Activated naive CD4-positive, alpha-beta T cell treated with anti-CD3 and anti-CD28 coated beads, Interleukin-2, amount 10 ng/mL, durations not matched to agents 7 days and 5 days (primary cell): ENCODE results near the gene SULT1C3.

Experiments
- CTCF ChIA-PET: fragments of 350-600 bp; sonication (Branson Sonifier 250); formaldehyde crosslinking; loops from one replicate; lab custom pipeline; 2021; ENCODE audit warnings: antibody characterized with exemption; lab: Charles Lee
- DNase-seq: peaks from one replicate; pipeline ENCODE4 v3.0.0-alpha.2; 2020
- H3K27ac Mint-ChIP-seq: one replicate; pipeline ENCODE4 v1.8.0; 2021; ENCODE audit warnings: mild to moderate bottlenecking, moderate library complexity, mixed read lengths
- H3K27me3 Mint-ChIP-seq: one replicate; pipeline ENCODE4 v1.8.0; 2021; ENCODE audit warnings: mild to moderate bottlenecking, mixed read lengths
- H3K36me3 Mint-ChIP-seq: one replicate; pipeline ENCODE4 v1.8.0; 2021; ENCODE audit warnings: mixed read lengths
- H3K4me1 Mint-ChIP-seq: one replicate; pipeline ENCODE4 v1.8.0; 2021; ENCODE audit warnings: mixed read lengths
- H3K4me3 Mint-ChIP-seq: one replicate; pipeline ENCODE4 v1.8.0; 2021; ENCODE audit warnings: mild to moderate bottlenecking, moderate library complexity, mixed read lengths
- H3K9me3 Mint-ChIP-seq: one replicate; pipeline ENCODE4 v1.8.0; 2021; ENCODE audit warnings: mixed read lengths

Gene SULT1C3

DNA sequence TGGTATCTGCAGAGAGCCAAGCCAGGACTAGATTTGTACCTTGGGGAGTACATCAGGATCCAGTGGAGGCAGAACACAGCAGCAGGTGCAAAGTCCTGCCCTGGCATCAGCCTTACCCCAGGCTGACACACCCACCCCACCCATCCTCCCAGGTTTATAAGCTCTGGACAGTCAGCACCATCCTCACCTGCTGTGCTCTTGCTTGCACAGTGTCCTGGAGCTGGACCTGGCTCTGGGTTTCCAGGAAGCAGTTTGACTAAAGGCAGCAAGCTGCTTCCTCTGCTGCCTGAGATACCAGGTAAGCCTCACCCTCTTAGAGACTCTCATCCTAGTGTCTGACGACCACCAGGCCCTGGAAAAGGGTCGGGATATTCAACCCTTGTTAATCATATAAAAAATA is at the start of gene SULT1C3:
TSS of gene SULT1C3 (plus strand) at position 183 of the 400 bp plus-strand sequence. CDS start 7,227 bp downstream, outside the sequence.
- H3K36me3 Mint-ChIP-seq, result no peaks in the 10 kb centered on the region
- no peak within 1 kb of the TSS for H3K27ac Mint-ChIP-seq
- no peak within 1 kb of the TSS for H3K4me3 Mint-ChIP-seq
- peaks cover 7% of the 10 kb centered on the region for H3K9me3 Mint-ChIP-seq
- no peaks in the 10 kb centered on the region for H3K27me3 Mint-ChIP-seq
- DNase-seq, result no peak
- CTCF ChIA-PET, result no interaction called here
- H3K4me1 Mint-ChIP-seq, result no peaks in the 10 kb centered on the region

DNA sequence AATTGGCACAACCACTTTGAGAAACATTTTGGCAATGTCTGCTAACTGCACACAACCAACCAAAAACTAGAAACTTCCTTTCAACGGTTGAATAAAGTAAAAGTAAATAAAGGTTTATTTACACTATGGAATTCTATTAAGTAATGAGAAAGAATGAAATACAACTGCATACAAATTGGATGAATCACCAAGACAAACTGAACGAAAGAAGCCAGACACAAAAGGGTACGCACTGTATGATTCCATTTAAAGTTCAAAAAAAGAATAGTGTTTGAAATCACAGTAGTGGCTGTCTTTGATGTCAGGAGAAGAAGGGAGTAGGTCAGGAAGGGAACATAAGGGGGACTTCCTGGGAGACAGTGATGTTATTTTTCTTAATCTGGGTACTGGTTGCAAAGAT is 46.5 kb upstream of the SULT1C3 start:
- Mint-ChIP-seq H3K36me3 (no peaks in the 10 kb centered on the region), H3K27me3 (no peaks in the 10 kb centered on the region), H3K4me3 (no peak overlapping the region), H3K4me1 (no peaks in the 10 kb centered on the region), H3K27ac (no peak overlapping the region), H3K9me3 (no peaks in the 10 kb centered on the region)
- CTCF ChIA-PET, result interaction anchor here (1.4 kb wide), 1 partner anchor 10 kb away, joined by 5 read pairs; no protein-coding TSS in a partner anchor
- no peak for DNase-seq

DNA sequence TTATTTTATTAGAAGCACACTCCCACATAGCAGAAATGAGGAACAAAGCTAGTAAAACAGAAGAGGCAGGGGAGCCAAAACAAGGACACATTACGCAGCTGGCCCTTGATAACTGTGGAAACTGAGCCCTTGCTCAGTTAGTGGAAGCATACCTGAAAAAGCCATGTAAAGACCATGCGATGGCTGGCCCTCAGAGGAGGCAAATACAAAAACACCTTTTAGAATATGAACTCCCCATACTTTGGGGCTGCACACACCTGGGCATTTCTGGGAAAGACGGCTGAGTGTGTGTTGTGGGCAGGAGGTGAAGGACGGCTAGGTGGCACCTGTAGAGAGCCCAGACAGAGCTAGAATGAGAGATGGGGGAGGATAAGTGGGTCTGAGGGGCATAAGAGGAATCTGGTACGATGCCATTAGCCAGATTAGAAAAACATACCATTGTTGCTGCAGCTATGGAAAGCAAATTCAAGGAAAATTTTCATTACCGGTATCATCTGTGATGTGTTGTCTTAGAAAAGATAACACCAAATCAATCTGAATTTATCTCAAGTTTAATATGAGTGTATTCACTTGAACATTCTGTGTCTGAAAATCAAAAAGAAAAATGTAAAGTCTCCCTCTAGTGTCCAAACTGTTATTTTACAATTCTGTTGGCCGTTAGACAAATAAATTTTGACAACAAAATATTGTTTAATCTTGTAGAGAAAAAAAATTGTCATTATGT is 45.2 kb upstream of the SULT1C3 start:
- CTCF ChIA-PET, result interaction anchor here (1.0 to 1.4 kb wide), 3 partner anchors 11 to 389 kb away, joined by 3 to 5 read pairs (median 4); no protein-coding TSS in a partner anchor
- Mint-ChIP-seq H3K27ac (no peak overlapping the region), H3K4me1 (no peaks in the 10 kb centered on the region), H3K36me3 (no peaks in the 10 kb centered on the region), H3K4me3 (no peak overlapping the region), H3K9me3 (no peaks in the 10 kb centered on the region), H3K27me3 (no peaks in the 10 kb centered on the region)
- DNase-seq, result no peak

DNA sequence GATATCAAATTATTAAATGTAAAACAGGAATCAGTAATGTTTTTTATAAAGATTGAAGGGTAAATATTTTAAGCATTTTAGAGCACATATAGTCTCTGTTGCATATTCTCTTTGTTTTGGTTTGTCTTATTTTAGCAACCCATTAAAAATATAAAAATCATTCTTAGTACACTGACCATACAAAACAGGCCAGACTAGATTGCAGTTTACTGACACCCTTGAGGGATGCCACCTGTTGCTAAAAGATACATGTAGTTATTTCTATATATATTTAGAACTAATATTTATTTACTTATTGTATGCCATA is 44.7 kb upstream of the SULT1C3 start:
- no peak overlapping the region for H3K4me3 Mint-ChIP-seq
- no peaks in the 10 kb centered on the region for H3K9me3 Mint-ChIP-seq
- no peaks in the 10 kb centered on the region for H3K27me3 Mint-ChIP-seq
- H3K27ac Mint-ChIP-seq, result no peak overlapping the region
- DNase-seq, result no peak
- no peaks in the 10 kb centered on the region for H3K36me3 Mint-ChIP-seq
- no peaks in the 10 kb centered on the region for H3K4me1 Mint-ChIP-seq
- CTCF ChIA-PET, result interaction anchor here (1.0 to 1.4 kb wide), 2 partner anchors 256 to 389 kb away, joined by 3 to 4 read pairs; no protein-coding TSS in a partner anchor

DNA sequence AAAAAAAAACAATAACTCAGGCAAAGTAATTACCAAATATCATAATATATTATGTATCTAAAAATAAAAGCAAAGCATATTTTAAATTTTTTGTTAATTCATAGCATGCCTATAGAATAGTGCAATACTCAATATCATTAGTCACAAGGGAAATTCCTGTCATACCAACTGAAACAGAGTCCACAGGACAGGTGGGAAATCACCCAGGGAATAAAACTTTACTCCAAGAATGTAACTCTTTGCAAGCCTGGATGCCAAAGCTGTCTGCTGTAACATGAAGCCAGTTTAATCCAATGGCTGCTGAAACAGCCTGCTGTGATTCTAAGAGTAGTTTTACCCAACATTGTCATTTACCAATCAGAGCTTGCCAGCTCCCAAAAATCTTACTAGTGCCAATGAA is 40.0 kb upstream of the SULT1C3 start:
- CTCF ChIA-PET, result no interaction called here
- Mint-ChIP-seq H3K27ac (no peak overlapping the region), H3K4me3 (no peak overlapping the region), H3K9me3 (peaks cover 3% of the 10 kb centered on the region), H3K27me3 (no peaks in the 10 kb centered on the region), H3K36me3 (no peaks in the 10 kb centered on the region), H3K4me1 (no peaks in the 10 kb centered on the region)
- no peak for DNase-seq

DNA sequence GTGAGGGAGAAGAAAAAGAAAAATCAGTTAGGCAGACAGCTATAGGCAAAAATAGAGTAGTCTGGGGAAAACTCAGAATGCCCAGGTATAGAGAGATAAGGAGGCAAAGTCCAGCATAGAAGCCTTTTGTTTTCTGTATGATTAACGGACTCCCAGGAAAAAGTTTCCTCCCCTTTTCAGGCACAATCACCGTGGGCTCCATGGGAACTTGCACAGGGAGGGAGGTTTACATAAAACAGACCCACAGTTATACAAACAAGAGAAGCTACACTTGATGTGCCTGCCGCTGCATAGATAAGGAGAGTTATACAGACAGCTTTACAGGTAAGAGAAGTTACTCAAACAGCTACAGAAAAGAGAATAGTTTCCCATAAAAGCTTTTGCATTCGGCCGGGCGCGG is 39.2 kb upstream of the SULT1C3 start:
- no peaks in the 10 kb centered on the region for H3K4me1 Mint-ChIP-seq
- H3K27me3 Mint-ChIP-seq, result no peaks in the 10 kb centered on the region
- H3K9me3 Mint-ChIP-seq, result peaks cover 3% of the 10 kb centered on the region
- H3K27ac Mint-ChIP-seq, result no peak overlapping the region
- CTCF ChIA-PET, result no interaction called here
- no peaks in the 10 kb centered on the region for H3K36me3 Mint-ChIP-seq
- DNase-seq, result no peak
- H3K4me3 Mint-ChIP-seq, result no peak overlapping the region

DNA sequence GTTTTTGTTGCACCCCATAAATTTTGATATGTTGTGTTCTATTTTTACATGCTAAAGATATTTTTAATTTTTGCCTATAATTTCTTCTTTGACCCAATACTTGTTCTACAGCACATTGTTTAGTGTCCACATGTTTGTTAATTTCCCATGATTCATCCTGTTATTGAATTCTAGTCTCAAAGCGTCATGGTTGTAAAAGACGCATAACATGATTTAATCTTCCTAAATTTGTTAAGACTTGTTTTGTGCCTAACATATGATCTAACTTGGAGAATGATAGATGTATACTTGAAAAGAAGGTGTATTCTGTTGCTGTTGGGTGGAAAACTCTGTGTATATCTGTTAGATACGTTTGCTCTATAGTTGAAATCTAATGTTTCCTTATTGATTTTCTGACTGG is 27.1 kb upstream of the SULT1C3 start:
- CTCF ChIA-PET, result no interaction called here
- H3K36me3 Mint-ChIP-seq, result no peaks in the 10 kb centered on the region
- no peak overlapping the region for H3K4me3 Mint-ChIP-seq

DNA sequence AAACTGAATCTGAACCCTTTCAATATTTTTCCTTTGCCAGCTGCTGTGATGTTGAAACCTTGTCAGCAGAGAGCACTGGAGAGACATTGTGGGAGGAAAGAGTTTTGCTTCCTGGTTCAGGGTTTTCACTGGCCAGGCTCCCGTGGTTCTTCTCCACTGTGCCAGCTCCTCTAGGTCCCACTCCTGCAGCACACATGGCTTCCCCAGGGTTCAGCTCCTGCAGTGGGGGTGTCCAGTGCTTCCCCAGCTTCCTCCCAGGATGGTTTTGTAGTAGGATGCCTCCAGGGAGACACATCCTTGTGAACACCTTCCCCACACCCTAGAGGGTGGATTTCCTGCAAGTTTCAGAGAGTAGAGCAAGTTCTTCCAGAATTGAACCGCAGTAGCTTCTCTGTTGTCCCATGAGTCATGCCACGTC is 24.0 kb upstream of the SULT1C3 start:
- H3K27ac Mint-ChIP-seq, result no peak overlapping the region
- H3K4me1 Mint-ChIP-seq, result no peaks in the 10 kb centered on the region
- CTCF ChIA-PET, result interaction anchor here (1.0 kb wide), 1 partner anchor 368 kb away, joined by 3 read pairs; no protein-coding TSS in a partner anchor
- DNase-seq, result no peak
- no peaks in the 10 kb centered on the region for H3K36me3 Mint-ChIP-seq
- H3K27me3 Mint-ChIP-seq, result no peaks in the 10 kb centered on the region
- no peak overlapping the region for H3K4me3 Mint-ChIP-seq
- H3K9me3 Mint-ChIP-seq, result no peaks in the 10 kb centered on the region

More for the DNA sequence above, 27.1 kb upstream of the SULT1C3 start:
- Mint-ChIP-seq H3K27me3 (no peaks in the 10 kb centered on the region), H3K4me1 (no peaks in the 10 kb centered on the region), H3K27ac (no peak overlapping the region), H3K9me3 (no peaks in the 10 kb centered on the region)
- DNase-seq, result no peak

DNA sequence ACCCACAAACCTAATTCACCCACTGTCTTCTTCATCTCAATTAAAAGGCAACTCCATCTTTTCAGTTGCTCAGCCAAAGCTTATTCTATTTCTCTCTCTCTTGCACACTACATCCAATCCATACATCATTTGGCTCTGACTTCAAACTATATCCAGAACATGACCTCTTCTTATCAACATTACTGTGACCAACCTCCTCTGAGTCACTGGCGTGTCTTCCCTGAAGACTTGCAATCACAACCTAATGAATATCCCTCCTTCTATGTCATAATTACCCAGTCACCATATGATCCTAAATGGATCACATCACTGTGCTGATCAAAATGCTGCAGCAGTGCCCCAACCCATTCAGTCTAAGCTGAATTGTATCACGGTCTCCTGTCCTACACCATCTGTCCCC is 22.6 kb upstream of the SULT1C3 start:
- DNase-seq, result no peak

DNA sequence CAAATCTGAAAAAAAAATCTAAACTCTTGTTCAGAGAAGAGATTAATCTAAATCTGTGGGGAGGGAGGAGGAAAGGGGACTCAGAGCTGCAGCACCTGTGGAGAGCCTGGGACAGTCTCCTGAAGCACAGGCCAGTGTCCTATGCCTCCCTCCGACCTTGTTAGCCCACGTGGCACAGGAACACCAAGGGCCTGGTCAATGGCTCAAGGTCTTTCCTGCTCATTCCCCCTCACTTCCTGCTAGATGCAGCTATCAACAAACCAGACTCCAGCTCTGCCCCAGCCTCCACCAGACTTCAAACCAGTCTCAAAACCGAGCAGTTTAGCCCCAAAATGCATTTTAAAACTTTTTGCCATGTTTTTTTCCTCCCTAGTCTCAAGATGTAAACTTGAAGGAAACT is 20.1 kb upstream of the SULT1C3 start:
- H3K36me3 Mint-ChIP-seq, result no peaks in the 10 kb centered on the region
- H3K9me3 Mint-ChIP-seq, result peaks cover 8% of the 10 kb centered on the region
- no peaks in the 10 kb centered on the region for H3K4me1 Mint-ChIP-seq
- H3K27ac Mint-ChIP-seq, result no peak overlapping the region
- H3K4me3 Mint-ChIP-seq, result no peak overlapping the region
- CTCF ChIA-PET, result no interaction called here
- DNase-seq, result no peak
- no peaks in the 10 kb centered on the region for H3K27me3 Mint-ChIP-seq

More for the DNA sequence above, 22.6 kb upstream of the SULT1C3 start:
- CTCF ChIA-PET, result no interaction called here
- Mint-ChIP-seq H3K4me3 (no peak overlapping the region), H3K27me3 (no peaks in the 10 kb centered on the region), H3K9me3 (no peaks in the 10 kb centered on the region), H3K4me1 (no peaks in the 10 kb centered on the region), H3K36me3 (no peaks in the 10 kb centered on the region), H3K27ac (no peak overlapping the region)

DNA sequence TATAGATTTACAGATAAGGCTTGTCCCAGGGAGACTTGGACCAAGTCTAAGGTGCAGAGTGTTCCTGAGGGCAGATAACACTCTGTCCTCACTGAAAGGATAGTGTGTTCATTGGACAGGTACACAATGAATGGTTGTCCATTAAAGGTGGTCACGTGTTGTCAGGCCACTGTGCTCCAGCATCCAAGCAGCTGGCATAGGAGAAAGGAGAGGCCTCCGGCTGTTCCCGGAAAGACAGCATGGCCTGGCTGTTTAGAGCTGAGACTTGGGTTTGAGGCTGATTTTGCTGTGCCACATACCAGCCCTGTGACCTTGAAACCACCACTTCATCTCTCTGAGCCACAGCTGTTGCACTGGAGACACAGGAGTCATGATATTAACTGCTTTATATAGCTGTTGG is 19.6 kb upstream of the SULT1C3 start:
- no peak overlapping the region for H3K4me3 Mint-ChIP-seq
- H3K27me3 Mint-ChIP-seq, result no peaks in the 10 kb centered on the region
- peaks cover 8% of the 10 kb centered on the region for H3K9me3 Mint-ChIP-seq
- no peaks in the 10 kb centered on the region for H3K36me3 Mint-ChIP-seq
- CTCF ChIA-PET, result no interaction called here
- no peak overlapping the region for H3K27ac Mint-ChIP-seq
- no peak for DNase-seq
- H3K4me1 Mint-ChIP-seq, result no peaks in the 10 kb centered on the region

DNA sequence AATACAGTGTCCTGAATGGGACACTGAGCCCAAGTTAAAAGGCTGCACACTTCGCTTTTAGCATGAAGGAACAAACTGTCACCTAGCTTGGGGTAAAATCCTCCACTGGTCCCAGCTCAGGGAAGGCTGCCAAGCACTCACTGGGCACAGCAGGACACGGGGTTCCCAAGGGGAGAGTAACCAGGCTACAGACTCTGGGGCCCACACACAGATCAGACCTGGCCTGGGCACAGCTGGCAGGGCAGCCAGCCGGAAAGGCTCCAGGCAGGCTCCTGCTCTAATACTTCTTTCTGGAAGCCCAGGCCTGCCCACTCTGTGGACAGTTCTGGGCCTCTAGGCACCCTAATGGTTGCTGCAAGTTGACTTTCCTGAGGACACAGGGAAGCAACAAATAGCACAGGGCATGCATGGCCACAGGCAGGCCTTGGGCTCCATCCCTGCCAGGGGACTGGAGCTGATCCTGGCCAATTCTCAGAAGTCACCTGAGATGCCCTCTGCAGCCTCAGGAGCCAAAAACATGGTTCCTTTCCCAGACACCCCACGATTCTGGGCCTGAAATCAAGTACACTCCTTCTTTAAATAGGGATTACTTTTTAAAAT is 18.7 kb upstream of the SULT1C3 start:
- CTCF ChIA-PET, result no interaction called here
- no peak overlapping the region for H3K27ac Mint-ChIP-seq
- H3K36me3 Mint-ChIP-seq, result no peaks in the 10 kb centered on the region
- H3K4me3 Mint-ChIP-seq, result no peak overlapping the region
- no peak for DNase-seq
- no peaks in the 10 kb centered on the region for H3K27me3 Mint-ChIP-seq
- no peaks in the 10 kb centered on the region for H3K4me1 Mint-ChIP-seq
- peaks cover 8% of the 10 kb centered on the region for H3K9me3 Mint-ChIP-seq

DNA sequence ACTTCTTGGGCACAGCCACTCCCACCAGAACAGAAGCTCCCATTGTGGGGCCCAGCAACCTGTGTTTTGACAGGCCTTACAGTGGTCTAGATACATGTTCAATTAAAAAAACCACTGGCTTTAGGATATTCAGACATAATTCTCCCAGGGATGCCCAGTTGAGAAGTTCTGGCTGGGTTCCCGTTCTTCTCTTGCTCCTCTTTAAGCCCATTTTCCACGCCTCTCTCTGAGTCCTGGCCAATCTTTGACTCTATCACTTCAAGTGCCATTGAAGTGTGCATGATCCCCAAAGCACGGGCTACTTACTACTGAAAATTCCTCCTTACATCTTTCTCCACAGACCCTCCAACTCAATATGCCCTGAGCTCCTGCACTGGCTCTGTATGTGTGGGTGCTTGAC is 17.5 kb upstream of the SULT1C3 start:
- CTCF ChIA-PET, result no interaction called here
- no peaks in the 10 kb centered on the region for H3K4me1 Mint-ChIP-seq

DNA sequence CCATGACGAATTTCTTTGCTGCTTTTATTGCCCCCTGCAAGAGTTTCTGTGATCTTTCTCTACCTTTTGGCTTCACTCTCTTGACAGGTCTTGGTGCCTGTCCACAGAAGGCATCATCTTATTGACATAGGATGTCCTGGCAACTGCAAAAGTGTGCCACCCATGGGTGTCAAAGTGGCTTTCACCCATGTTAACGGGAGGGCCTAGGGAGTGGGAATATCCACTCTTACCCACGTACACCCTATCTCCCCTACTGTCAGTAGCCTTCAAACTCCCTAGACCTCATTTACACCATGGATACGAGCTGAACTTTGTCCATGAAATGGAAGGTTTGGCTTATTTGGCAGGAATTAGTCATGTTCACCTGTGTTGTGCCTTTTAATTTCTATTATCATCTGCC is 16.2 kb upstream of the SULT1C3 start:
- peaks cover 8% of the 10 kb centered on the region for H3K9me3 Mint-ChIP-seq
- DNase-seq, result no peak
- no peak overlapping the region for H3K4me3 Mint-ChIP-seq
- H3K27ac Mint-ChIP-seq, result no peak overlapping the region
- no peaks in the 10 kb centered on the region for H3K27me3 Mint-ChIP-seq
- no peaks in the 10 kb centered on the region for H3K36me3 Mint-ChIP-seq
- no peaks in the 10 kb centered on the region for H3K4me1 Mint-ChIP-seq
- CTCF ChIA-PET, result no interaction called here

More for the DNA sequence above, 17.5 kb upstream of the SULT1C3 start:
- Mint-ChIP-seq H3K36me3 (no peaks in the 10 kb centered on the region), H3K27me3 (no peaks in the 10 kb centered on the region), H3K27ac (no peak overlapping the region), H3K9me3 (peaks cover 8% of the 10 kb centered on the region), H3K4me3 (no peak overlapping the region)
- no peak for DNase-seq

DNA sequence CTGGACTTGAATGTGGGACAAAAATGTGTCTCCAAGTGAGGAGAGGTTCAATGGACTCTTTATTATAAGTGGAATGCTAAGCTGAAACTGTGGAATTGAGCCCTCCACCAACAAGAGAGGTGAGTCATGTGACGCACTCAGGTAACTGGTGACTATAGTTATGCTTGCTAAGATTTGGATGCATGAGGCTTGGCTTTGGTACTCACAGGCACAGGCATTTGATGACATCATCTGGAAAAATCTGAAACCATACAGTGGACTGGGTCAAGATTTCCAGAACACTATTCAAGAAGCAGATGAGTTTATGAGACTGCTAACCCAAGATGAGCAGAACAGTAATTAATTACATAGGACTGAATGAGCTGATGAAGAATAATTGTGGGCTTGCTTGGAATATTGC is 15.7 kb upstream of the SULT1C3 start:
- H3K36me3 Mint-ChIP-seq, result no peaks in the 10 kb centered on the region
- H3K9me3 Mint-ChIP-seq, result peaks cover 8% of the 10 kb centered on the region
- CTCF ChIA-PET, result no interaction called here
- H3K4me3 Mint-ChIP-seq, result no peak overlapping the region
- H3K27ac Mint-ChIP-seq, result no peak overlapping the region
- DNase-seq, result no peak
- H3K27me3 Mint-ChIP-seq, result no peaks in the 10 kb centered on the region
- H3K4me1 Mint-ChIP-seq, result no peaks in the 10 kb centered on the region
